Common myeloid progenitor, CD34-positive (primary cell): ENCODE data around the gene TMBIM1.
A peak's percentile ranks its signal among the peaks of the same experiment; 100 is the strongest.

Source experiments
- CTCF ChIA-PET: fragments of 350-600 bp; sonication (Branson Sonifier 250); formaldehyde crosslinking; loops from one replicate; lab custom pipeline; 2021; ENCODE audit warnings: antibody characterized with exemption; lab: Charles Lee
- POLR2A ChIA-PET: fragments of 350-600 bp; sonication (Branson Sonifier 250); formaldehyde crosslinking; loops from one replicate; lab custom pipeline; 2021; ENCODE audit warnings: antibody characterized with exemption; lab: Charles Lee
- DNase-seq, 3 donors: peaks; one replicate each; pipeline versions ENCODE4 v3.0.0 to v3.0.0-alpha.2; 2013
- H3K27ac ChIP-seq, 2 experiments: 1 replicate in 1 of 2; 2 replicates in 1 of 2; pipeline ENCODE4 v1.7.0; 2013; ENCODE audit warnings: inconsistent platforms in 2 of 2, low read length in 2 of 2, mild to moderate bottlenecking in 2 of 2, low read depth in 1 of 2, moderate library complexity in 1 of 2; ENCODE audit not compliant: severe bottlenecking in 2 of 2, insufficient read depth in 1 of 2, poor library complexity in 1 of 2
- H3K27me3 ChIP-seq, 5 experiments: replicated peaks in 2 of 5; 1 replicate in 3 of 5; 2 replicates in 2 of 5; pipeline versions ENCODE4 v1.6.1 to v1.7.0; 2013; ENCODE audit warnings: low read length in 4 of 5, mild to moderate bottlenecking in 2 of 5, moderate library complexity in 2 of 5, inconsistent platforms in 1 of 5; ENCODE audit not compliant: insufficient read depth in 5 of 5, control insufficient read depth in 4 of 5
- H3K36me3 ChIP-seq, 4 experiments: 1 replicate in 2 of 4; 2 replicates in 2 of 4; pipeline versions ENCODE4 v1.6.1 to v1.7.0; 2013; ENCODE audit warnings: low read length in 3 of 4, control low read depth in 1 of 4, mild to moderate bottlenecking in 1 of 4; ENCODE audit not compliant: control insufficient read depth in 4 of 4, insufficient read depth in 4 of 4
- H3K4me1 ChIP-seq, 4 experiments: 1 replicate in 3 of 4; 2 replicates in 1 of 4; pipeline versions ENCODE4 v1.6.1 to v1.7.1; 2013; ENCODE audit warnings: low read length in 3 of 4, mild to moderate bottlenecking in 3 of 4, control low read depth in 1 of 4, inconsistent platforms in 1 of 4, moderate library complexity in 1 of 4; ENCODE audit not compliant: control insufficient read depth in 4 of 4, insufficient read depth in 4 of 4; ENCODE audit errors: control extremely low read depth in 1 of 4
- H3K4me3 ChIP-seq, 7 experiments: 1 replicate in 4 of 7; 2 replicates in 3 of 7; pipeline versions ENCODE4 v1.5.1 to v1.7.0; 2013; ENCODE audit warnings: mild to moderate bottlenecking in 7 of 7, low read length in 6 of 7, moderate library complexity in 6 of 7, inconsistent platforms in 2 of 7, low read depth in 2 of 7, control low read depth in 1 of 7; ENCODE audit not compliant: insufficient read depth in 4 of 7, control insufficient read depth in 1 of 7; ENCODE audit errors: extremely low read depth in 1 of 7
- H3K9me3 ChIP-seq, 5 experiments: 1 replicate in 4 of 5; 2 replicates in 1 of 5; pipeline versions ENCODE4 v1.6.1 to v1.7.1; 2013; ENCODE audit warnings: low read length in 4 of 5, mild to moderate bottlenecking in 2 of 5, inconsistent platforms in 1 of 5, low read depth in 1 of 5, moderate library complexity in 1 of 5; ENCODE audit not compliant: control insufficient read depth in 4 of 5, insufficient read depth in 2 of 5; ENCODE audit errors: control extremely low read depth in 1 of 5
- WGBS: methylation state at CpG from one replicate; pipeline ENCODE4 v1.1.5; 2013; ENCODE audit not compliant: insufficient coverage; 5-methylcytosine and 5-hydroxymethylcytosine counted together

The TMBIM1 gene

GRCh38 chr2:218294430-218295022 lies 2.2 kb upstream of the TMBIM1 start:
- no peak overlapping the region for H3K4me3 ChIP-seq
- no peaks in the 10 kb centered on the region for H3K9me3 ChIP-seq
- no peaks in the 10 kb centered on the region for H3K36me3 ChIP-seq
- CTCF ChIA-PET: interaction anchor here (1.0 to 23.0 kb wide), 10 partner anchors 8 to 100 kb away, joined by 3 to 451 read pairs (median 14); partner anchors contain the start of genes AAMP, CATIP and PNKD
- POLR2A ChIA-PET: no interaction called here
- 91% methylated on average over 4 of the region's 5 CpGs for WGBS
- no peaks in the 10 kb centered on the region for H3K27me3 ChIP-seq
- H3K27ac ChIP-seq: no peak overlapping the region
- DNase-seq: no peak
- H3K4me1 ChIP-seq: peaks cover 11 to 48% (median 40%) of the 10 kb centered on the region in 4 experiments

DNA sequence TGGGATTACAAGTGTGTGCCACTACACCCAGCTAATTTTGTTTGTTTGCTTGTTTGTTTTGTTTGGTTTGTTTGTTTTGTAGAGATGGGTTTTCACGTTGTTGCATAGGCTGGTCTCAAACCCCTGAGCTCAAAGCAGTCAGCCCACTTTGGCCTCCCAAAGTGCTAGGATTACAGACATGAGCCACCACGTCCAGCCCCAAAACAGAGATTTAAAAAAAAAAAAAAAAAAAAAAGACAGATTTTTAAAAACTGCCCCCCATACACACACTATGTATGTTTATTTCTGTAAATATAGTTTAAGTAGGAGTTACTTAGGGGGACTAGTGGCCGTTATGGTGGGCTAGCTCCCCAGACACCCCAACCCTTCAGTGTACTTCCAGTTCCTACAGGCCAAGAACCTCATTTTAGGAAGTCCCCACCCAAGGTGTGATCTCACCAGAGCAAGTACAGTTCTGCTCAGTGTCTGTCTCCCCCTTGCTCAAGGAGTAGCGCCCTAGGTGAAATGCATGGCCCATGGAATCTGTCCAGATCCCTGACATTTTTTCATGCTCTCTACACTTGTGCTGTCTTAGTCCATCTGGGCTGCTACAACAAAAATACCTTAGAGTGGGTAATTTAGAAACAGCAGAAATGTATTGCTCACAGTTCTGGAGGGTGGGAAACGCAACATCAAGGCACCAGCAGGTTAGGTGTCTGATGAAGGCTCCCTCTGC lies 1.6 kb upstream of the TMBIM1 start:
- POLR2A ChIA-PET: interaction anchor here (0.6 to 0.7 kb wide), 2 partner anchors 25 to 98 kb away, joined by 4 to 6 read pairs; no protein-coding TSS in a partner anchor
- DNase-seq: peak in 2 of 3 donors; percentile 31 to 44
- H3K4me1 ChIP-seq: peaks cover 12 to 54% (median 44%) of the 10 kb centered on the region in 4 experiments
- no peak overlapping the region for H3K27ac ChIP-seq
- H3K9me3 ChIP-seq: no peaks in the 10 kb centered on the region
- 54% methylated on average over 3 of the region's 5 CpGs for WGBS
- H3K27me3 ChIP-seq: no peaks in the 10 kb centered on the region
- CTCF ChIA-PET: interaction anchor here (0.7 to 23.0 kb wide), 12 partner anchors 9 to 354 kb away, joined by 3 to 451 read pairs (median 4); partner anchors contain the start of genes AAMP, CATIP and PNKD
- H3K4me3 ChIP-seq: no peak overlapping the region
- H3K36me3 ChIP-seq: no peaks in the 10 kb centered on the region

DNA sequence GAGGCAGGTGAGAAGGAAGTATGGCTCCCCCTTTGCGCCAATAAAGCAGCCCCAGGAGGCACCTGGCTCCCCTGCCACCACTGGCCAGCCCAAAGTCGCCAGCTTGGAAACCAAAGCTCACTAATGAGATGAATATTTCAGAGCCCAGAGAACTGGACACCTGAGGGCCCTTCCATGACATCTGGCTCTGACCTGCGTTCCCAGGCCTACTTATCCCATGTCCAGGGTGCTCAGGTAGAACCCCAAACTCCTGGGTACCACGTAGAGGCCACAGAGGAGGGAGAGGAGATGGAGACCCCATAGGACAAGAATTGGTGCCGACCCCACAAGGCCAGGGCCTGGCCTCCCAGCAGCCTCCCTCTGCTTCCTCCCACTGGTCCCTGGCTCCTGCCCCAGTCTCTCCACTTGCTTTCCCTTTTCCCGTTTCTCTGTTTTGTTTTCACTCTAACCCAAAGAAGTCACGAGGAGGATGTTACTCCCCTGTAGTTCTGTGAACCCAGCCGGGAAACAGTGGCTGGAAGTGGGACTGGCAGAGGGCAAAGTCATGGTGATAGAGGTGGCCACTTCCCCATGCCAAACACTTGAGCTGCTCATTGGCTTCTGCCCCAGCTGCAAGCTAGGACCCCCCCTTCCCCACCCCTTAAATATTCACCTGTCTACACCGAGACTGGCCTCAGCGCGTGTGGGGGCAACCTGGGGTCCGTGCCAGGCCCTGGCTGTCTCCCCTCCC lies 820 bp downstream of the TMBIM1 start:
- DNase-seq: peak in 2 of 3 donors; percentile 55 to 65
- H3K4me1 ChIP-seq: peaks cover 16 to 76% (median 67%) of the 10 kb centered on the region in 4 experiments
- H3K36me3 ChIP-seq: no peaks in the 10 kb centered on the region
- no peaks in the 10 kb centered on the region for H3K9me3 ChIP-seq
- POLR2A ChIA-PET: interaction anchor here (0.6 to 1.8 kb wide), 8 partner anchors 13 to 417 kb away, joined by 3 to 8 read pairs (median 3); partner anchors contain the start of gene CTDSP1
- 22% methylated on average over 9 of the region's 12 CpGs for WGBS
- CTCF ChIA-PET: interaction anchor here (0.7 to 23.0 kb wide), 14 partner anchors 8 to 354 kb away, joined by 3 to 451 read pairs (median 6); partner anchors contain the start of genes AAMP, ARPC2, CATIP and PNKD
- peak overlapping the region; percentile 66 to 90 for H3K27ac ChIP-seq
- H3K27me3 ChIP-seq: no peaks in the 10 kb centered on the region
- peak overlapping the region; percentile 62 to 93 (median 80) for H3K4me3 ChIP-seq

- 32% methylated on average over 12 of the region's 12 CpGs for WGBS
- no peaks in the 10 kb centered on the region for H3K9me3 ChIP-seq
- peak overlapping the region in 6 of 7 experiments; percentile 62 to 93 (median 84) for H3K4me3 ChIP-seq
- ChIA-PET POLR2A (interaction anchor here (0.6 to 1.3 kb wide), 7 partner anchors 18 to 378 kb away, joined by 3 to 4 read pairs (median 3); partner anchors contain the start of genes AAMP and PNKD), CTCF (interaction anchor here (0.6 to 23.0 kb wide), 16 partner anchors 9 to 355 kb away, joined by 3 to 451 read pairs (median 6); partner anchors contain the start of genes AAMP, CATIP and PNKD)
- peaks cover 0 to 1% (median 0%) of the 10 kb centered on the region in 4 experiments for H3K36me3 ChIP-seq
- H3K27ac ChIP-seq: peak overlapping the region; percentile 66 to 90
- peaks cover 25 to 85% (median 76%) of the 10 kb centered on the region in 4 experiments for H3K4me1 ChIP-seq
- peak; percentile 59 to 86 (median 77) for DNase-seq
- no peaks in the 10 kb centered on the region for H3K27me3 ChIP-seq
Observed at GRCh38 chr2:218290316-218291261, 1.7 kb downstream of the TMBIM1 start.

DNA sequence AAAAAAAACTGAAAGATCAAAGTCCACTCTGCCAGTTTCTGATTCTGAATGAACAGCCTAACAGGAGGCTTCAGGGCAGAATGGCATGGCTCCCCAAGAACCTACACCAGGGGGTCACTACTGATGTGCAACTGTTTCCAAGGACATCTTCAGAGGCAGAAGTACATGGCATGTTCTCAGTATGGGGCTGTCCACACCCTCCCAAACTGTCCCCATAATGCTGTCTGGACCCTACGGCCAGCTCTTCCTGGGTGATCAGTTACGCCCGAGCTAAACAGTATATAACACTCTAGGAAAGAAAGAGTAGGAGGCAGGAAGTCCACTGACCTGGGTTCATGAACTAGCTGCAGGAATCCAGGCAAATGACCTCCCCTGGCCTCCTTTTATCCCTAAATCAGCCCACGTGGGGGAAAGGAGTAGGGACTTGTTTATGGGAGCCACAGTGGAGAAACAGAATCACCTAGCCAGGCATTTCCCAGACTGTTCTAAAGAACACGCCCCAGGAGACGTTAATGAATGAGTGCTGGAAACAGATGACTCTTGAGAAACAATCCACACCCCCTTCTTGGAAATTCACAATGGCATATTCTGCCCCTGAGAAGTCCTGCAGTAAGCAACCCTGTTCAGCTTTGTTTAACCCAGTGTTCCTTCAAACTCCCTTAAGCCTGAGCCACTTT lies 2.5 kb downstream of the TMBIM1 start:
- ChIA-PET POLR2A (interaction anchor here (0.6 to 1.3 kb wide), 2 partner anchors 58 to 106 kb away, joined by 3 read pairs; no protein-coding TSS in a partner anchor), CTCF (interaction anchor here (0.6 to 23.0 kb wide), 12 partner anchors 10 to 177 kb away, joined by 3 to 451 read pairs (median 6); partner anchors contain the start of genes AAMP, CATIP and PNKD)
- H3K4me3 ChIP-seq: peak overlapping the region in 5 of 7 experiments; percentile 37 to 93 (median 87)
- H3K27me3 ChIP-seq: no peaks in the 10 kb centered on the region
- DNase-seq: no peak
- H3K27ac ChIP-seq: peak overlapping the region; percentile 66 to 90
- 20% methylated on average over 3 of the region's 6 CpGs for WGBS
- H3K36me3 ChIP-seq: peaks cover 0 to 7% (median 0%) of the 10 kb centered on the region in 4 experiments
- H3K9me3 ChIP-seq: no peaks in the 10 kb centered on the region
- peaks cover 26 to 93% (median 83%) of the 10 kb centered on the region in 4 experiments for H3K4me1 ChIP-seq
